ENCODE results near the gene HERPUD1. TPM values are rescaled to one million over a fixed set of nuclear protein-coding genes. Genes with fewer than 3 reads are reported as not detected.

The HERPUD1 gene
- total RNA-seq, 1 experiment from 2014 or later, result 296 TPM

DNA sequence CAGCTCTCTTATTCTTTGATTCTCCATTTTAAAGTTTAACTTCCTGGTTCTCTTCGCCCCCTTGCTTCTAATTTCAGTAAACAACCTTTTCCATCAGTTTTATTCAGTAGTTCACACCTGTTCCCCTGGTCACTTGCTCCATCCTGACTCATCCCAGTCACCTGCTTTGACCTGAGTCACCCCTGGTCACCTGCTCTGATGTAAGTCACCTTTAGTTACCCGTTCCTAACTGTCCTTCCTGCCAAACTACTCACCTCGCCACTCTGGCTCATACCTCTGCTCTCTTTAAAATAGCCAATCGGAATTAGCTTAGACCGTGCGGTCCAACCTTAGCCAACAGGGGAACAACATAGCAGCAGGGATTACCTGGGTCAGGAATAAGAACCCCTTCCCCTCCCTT is 52.7 kb downstream of the HERPUD1 start:
- POLR2A ChIA-PET, result interaction anchor here (0.6 kb wide), 1 partner anchor 15 kb away, joined by 3 read pairs; no protein-coding TSS in a partner anchor
- H3K27me3 Mint-ChIP-seq (ENCODE audit: insufficient read depth, unreplicated experiment), result no peaks in the 10 kb centered on the region
- BruUV-seq (replicated peaks), result no TSS peak

DNA sequence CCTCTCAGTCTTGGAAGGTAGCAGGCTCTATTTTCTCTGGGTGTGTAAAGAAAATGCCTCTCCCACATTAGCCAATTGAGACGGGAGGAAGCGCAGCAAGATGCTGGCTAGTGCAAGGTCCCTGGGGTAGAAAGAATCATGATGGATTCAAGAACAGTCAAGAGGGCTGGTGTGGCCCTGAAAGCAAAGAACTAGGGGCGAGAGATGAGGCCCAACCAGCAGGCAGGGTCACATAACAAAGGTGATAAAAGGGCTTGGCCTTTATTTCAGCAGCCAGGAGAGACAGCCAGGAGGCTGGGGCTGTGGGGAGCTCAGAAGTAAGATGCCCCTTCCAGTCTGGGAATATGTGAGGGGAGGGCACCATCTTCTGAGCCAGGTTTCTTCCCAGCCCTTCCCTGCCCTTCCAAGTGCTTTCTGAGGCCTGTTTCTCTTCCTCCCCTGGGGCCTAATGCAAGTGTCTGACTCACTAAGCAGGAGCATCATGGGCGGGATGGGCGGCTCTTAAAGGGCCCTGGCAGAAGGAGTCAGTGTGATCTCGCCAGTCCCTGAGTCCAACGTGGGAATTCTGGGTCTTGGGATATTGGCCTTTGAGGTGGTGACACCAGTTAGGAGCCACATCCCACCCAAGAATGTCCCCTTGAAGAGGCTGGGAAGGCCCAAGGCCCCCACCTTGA is 53.5 kb downstream of the HERPUD1 start:
- 0 out of 2 replicates have a peak, but pooled peaks cover 2% of the 10 kb centered on the region for H3K36me3 ChIP-seq (ENCODE audit: control insufficient read depth, insufficient read depth, low read length)
- H3K4me1 ChIP-seq, result peaks cover 17% of the 10 kb centered on the region
- H3K4me3 Mint-ChIP-seq (ENCODE audit: unreplicated experiment), result no peak overlapping the region
- H3K27me3 ChIP-seq (replicated peaks; ENCODE audit: control insufficient read depth, insufficient read depth, low read length), result peaks cover 3% of the 10 kb centered on the region; the same call in 1 of the 2 replicates
- H3K36me3 Mint-ChIP-seq (ENCODE audit: insufficient read depth, unreplicated experiment), result no peaks in the 10 kb centered on the region
- TF ChIP-seq, protein P1, sequence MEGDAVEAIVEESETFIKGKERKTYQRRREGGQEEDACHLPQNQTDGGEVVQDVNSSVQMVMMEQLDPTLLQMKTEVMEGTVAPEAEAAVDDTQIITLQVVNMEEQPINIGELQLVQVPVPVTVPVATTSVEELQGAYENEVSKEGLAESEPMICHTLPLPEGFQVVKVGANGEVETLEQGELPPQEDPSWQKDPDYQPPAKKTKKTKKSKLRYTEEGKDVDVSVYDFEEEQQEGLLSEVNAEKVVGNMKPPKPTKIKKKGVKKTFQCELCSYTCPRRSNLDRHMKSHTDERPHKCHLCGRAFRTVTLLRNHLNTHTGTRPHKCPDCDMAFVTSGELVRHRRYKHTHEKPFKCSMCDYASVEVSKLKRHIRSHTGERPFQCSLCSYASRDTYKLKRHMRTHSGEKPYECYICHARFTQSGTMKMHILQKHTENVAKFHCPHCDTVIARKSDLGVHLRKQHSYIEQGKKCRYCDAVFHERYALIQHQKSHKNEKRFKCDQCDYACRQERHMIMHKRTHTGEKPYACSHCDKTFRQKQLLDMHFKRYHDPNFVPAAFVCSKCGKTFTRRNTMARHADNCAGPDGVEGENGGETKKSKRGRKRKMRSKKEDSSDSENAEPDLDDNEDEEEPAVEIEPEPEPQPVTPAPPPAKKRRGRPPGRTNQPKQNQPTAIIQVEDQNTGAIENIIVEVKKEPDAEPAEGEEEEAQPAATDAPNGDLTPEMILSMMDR (IDR thresholded peaks at IDR 0.05; ENCODE audit: insufficient read depth in 1 of 2, low read depth in 1 of 2, low read length in 1 of 2, severe bottlenecking in 1 of 2, unreplicated experiment in 1 of 2), result no peak
- H3K27ac Mint-ChIP-seq (ENCODE audit: unreplicated experiment), result no peak overlapping the region
- no TSS peak for BruUV-seq (replicated peaks)
- CTCF ChIA-PET, result no interaction called here
- H3K9me3 Mint-ChIP-seq (ENCODE audit: unreplicated experiment), result no peaks in the 10 kb centered on the region
- H3K9me3 ChIP-seq, result no peaks in the 10 kb centered on the region
- H3K4me3 ChIP-seq (ENCODE audit: low read depth, low read length), result no peak overlapping the region
- H3K27me3 Mint-ChIP-seq (ENCODE audit: insufficient read depth, unreplicated experiment), result peaks cover 3% of the 10 kb centered on the region
- no peak for DNase-seq
- POLR2A ChIA-PET, result no interaction called here
- peaks cover 8% of the 10 kb centered on the region for H3K4me1 Mint-ChIP-seq (ENCODE audit: low read depth, unreplicated experiment)
- intact Hi-C loops (cut with micrococcal nuclease; ENCODE audit: unreplicated experiment), result no loop called here

More for the DNA sequence above, 52.7 kb downstream of the HERPUD1 start:
- Mint-ChIP-seq H3K27ac (ENCODE audit: unreplicated experiment) (peak overlapping the region; percentile 9), H3K36me3 (ENCODE audit: insufficient read depth, unreplicated experiment) (no peaks in the 10 kb centered on the region), H3K9me3 (ENCODE audit: unreplicated experiment) (no peaks in the 10 kb centered on the region), H3K4me3 (ENCODE audit: unreplicated experiment) (no peak overlapping the region), H3K4me1 (ENCODE audit: low read depth, unreplicated experiment) (peaks cover 8% of the 10 kb centered on the region)
- Histone ChIP-seq H3K9me3 (no peaks in the 10 kb centered on the region; the same call in 1 of the 2 replicates), H3K4me3 (ENCODE audit: low read depth, low read length) (no peak overlapping the region), H3K36me3 (ENCODE audit: control insufficient read depth, insufficient read depth, low read length) (0 out of 2 replicates have a peak, but pooled peaks cover under 1% of the 10 kb centered on the region), H3K4me1 (peaks cover 14% of the 10 kb centered on the region), H3K27me3 (replicated peaks; ENCODE audit: control insufficient read depth, insufficient read depth, low read length) (peaks cover 3% of the 10 kb centered on the region; the same call in 1 of the 2 replicates)
- intact Hi-C loops (cut with micrococcal nuclease; ENCODE audit: unreplicated experiment), result no loop called here
- TF ChIP-seq, protein P1 (IDR thresholded peaks at IDR 0.05; ENCODE audit: insufficient read depth in 1 of 2, low read depth in 1 of 2, low read length in 1 of 2, severe bottlenecking in 1 of 2, unreplicated experiment in 1 of 2), result no peak
- CTCF ChIA-PET, result interaction anchor here (1.7 kb wide), 1 partner anchor 61 kb away, joined by 4 read pairs; no protein-coding TSS in a partner anchor
- DNase-seq, result no peak

DNA sequence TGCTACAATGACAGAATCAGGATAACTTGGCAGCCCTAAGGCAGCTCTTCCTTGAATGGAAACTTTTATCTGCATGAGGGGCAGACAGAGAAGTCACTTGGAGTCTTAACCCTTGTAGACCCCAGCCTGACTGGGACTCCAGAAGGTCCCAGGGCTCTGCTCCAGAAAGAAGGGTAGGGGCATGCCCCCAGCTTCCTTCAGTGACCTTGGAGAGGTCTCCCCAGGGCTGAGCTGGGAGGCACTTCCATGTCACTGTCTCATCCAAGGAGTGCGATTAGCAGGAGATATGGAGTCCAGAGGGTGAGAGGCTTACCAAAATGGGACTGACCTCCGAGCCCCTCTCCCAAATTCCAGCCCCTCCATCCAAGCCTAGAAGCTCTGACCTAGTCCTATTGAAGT is 54.0 kb downstream of the HERPUD1 start:
- intact Hi-C loops (cut with micrococcal nuclease; ENCODE audit: unreplicated experiment), result no loop called here
- ChIA-PET POLR2A (no interaction called here), CTCF (no interaction called here)
- no peak overlapping the region for H3K27ac Mint-ChIP-seq (ENCODE audit: unreplicated experiment)
- no peak for DNase-seq
- Histone ChIP-seq H3K4me3 (ENCODE audit: low read depth, low read length) (no peak overlapping the region), H3K4me1 (peaks cover 17% of the 10 kb centered on the region), H3K36me3 (ENCODE audit: control insufficient read depth, insufficient read depth, low read length) (0 out of 2 replicates have a peak, but pooled peaks cover 2% of the 10 kb centered on the region), H3K27me3 (replicated peaks; ENCODE audit: control insufficient read depth, insufficient read depth, low read length) (peaks cover 3% of the 10 kb centered on the region; the same call in 1 of the 2 replicates), H3K9me3 (no peaks in the 10 kb centered on the region)
- no peaks in the 10 kb centered on the region for H3K36me3 Mint-ChIP-seq (ENCODE audit: insufficient read depth, unreplicated experiment)
- no TSS peak for BruUV-seq (replicated peaks)
- no peaks in the 10 kb centered on the region for H3K9me3 Mint-ChIP-seq (ENCODE audit: unreplicated experiment)
- TF ChIP-seq, protein P1 (IDR thresholded peaks at IDR 0.05; ENCODE audit: insufficient read depth in 1 of 2, low read depth in 1 of 2, low read length in 1 of 2, severe bottlenecking in 1 of 2, unreplicated experiment in 1 of 2), result no peak
- H3K4me1 Mint-ChIP-seq (ENCODE audit: low read depth, unreplicated experiment), result peaks cover 8% of the 10 kb centered on the region
- peaks cover 3% of the 10 kb centered on the region for H3K27me3 Mint-ChIP-seq (ENCODE audit: insufficient read depth, unreplicated experiment)
- no peak overlapping the region for H3K4me3 Mint-ChIP-seq (ENCODE audit: unreplicated experiment)

All from Caco-2 (cell line).